Stimulated activated CD4-positive, alpha-beta T cell treated with anti-CD3 and anti-CD28 coated beads, Interleukin-4, amount 100 ng/mL, for 48 hours (primary cell): Measurements from ENCODE around the gene C5.
"Not testable (repeated sequence)": the region's sequence is repeated elsewhere in the genome, so short reads cannot be mapped to it uniquely, and the experiment has no call there.

ENCODE experiments used
- DNase-seq, 2 donors: peaks; one replicate each; pipeline ENCODE4 v3.0.0-alpha.2; 2020; ENCODE audit warnings: low read depth in 2 of 2

The C5 gene

DNA sequence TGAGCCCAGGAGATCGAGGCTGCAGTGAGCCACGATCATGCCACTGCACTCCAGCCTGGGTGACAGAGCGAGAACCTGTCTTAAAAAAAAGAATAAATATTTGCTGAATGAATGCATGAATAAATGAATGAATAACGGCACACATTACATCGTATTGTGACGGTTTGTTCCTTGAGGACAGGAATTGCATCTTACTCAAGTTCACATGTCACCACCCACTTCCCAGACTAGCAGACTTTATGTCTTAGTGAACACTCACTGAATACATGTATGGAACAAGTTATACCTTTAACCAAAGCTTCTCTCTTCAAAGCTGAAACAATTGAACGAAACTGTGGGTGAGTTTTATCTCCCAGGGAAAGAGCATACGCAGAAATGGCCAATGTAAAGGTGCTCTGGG is 70.3 kb downstream of the C5 start:
- no peak for DNase-seq

DNA sequence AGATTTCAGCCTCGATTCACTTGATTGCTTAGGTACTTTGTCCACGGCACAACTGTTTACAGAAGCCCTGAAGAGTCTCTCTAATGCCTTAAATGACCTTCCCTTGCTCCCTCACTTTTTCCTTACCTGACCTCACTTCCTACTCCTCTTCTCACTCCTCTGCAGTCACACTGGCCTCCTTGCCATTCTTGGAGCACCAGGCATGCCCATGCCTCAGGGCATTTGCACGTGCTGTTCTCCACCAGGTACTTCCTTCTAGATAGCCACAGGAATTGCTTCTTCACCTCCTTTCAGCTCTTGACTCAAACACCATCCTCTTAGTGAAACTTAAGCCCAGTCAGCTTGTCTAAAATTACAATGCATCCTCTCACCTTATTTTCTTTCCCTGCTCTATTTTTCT is 71.1 kb downstream of the C5 start:
- DNase-seq: no peak

DNA sequence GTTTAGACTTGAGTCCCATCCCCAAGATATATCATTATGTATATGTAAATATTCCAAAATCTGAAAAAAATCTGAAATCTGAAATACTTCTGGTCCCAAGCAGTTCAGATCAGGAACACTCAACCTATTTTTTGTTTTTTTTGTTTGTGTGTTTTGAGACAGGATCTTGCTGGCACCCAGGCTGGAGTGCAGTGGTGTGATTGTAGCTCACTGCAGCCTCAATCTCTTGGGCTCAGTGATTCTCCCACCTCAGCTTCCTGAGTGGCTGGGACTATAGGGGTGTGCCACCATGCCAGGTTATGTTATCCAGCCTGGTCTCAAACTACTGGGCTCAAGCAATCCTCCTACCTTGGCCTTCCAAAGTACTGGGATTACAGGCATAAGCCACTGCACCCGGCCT is 72.8 kb downstream of the C5 start:
- no peak for DNase-seq

DNA sequence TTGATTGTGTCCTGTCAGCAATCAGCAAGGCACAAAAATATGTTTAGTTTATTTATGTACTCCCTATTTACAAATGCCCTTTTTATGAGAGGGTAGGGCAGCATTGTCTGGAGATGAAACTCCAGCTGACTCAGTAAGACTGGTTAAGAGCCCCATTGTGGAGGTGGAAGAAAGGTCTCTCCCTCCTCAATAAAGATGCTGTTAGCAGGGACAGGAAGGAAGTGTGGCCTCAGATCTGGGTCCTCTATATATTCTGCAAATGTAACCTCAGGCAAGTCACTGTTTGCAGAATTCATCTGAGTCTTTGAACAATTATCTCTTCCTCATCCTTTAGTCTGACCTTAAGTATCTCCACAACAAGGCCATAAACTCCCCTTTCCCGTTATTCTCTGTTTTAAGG is 75.2 kb downstream of the C5 start:
- no peak for DNase-seq

DNA sequence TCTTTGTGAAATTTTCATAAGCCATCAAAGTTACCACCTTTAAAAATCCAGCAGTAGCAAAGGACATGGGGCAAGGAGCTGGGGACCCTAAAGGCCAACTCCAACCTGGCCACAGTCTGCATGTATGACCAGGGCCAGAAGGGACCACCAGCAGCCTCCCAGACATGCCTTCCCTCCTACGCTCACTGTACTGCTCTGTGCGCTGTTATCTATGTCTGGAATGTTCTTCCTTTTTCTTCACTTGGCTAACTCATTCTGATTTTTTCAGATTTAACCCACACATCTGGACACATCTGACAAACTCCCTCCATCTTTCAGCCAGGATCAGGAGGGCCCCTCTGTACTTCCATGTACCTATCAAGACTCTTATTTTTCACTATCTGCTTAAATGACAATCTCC is 75.9 kb downstream of the C5 start:
- no peak for DNase-seq

DNA sequence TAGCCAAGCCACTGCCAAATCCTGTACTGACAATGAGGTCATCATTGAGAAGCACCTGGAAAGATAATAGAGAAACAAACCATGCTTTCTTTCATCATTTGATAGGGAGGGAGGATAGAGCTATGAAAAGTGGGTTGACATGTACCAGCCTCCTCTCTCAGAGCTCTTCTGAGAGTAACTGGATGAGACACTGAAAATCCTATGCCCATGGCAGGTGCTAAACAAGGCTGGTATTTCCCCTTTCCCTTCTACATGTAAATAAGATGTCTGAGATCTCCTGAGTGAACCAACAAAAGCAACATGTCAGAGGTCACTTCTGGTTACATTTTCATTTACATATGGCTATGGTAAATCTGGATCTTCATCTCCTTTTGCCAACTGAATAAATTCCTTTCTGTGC is 78.1 kb downstream of the C5 start:
- no peak for DNase-seq

DNA sequence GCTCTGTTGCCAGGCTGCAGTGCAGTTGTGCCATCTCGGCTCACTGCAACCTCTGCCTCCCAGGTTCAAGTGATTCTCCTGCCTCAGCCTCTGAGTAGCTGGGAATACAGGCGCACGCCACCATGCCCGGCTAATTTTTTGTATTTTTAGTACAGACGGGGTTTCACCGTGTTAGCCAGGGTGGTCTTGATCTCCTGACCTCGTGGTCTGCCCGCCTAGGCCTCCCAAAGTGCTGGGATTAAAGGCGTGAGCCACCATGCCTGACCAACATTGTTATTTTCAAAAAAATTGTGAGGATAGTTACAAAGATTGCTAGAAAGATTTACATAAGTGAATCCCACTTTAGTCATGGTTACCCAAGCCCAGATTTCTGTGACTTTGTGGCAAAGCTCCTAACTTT is 78.6 kb downstream of the C5 start:
- not testable (repeated sequence) for DNase-seq

- DNase-seq: no peak
Measured at GRCh38 chr9:120970244-120970643, 79.8 kb downstream of the C5 start.

GRCh38 chr9:120966013-120966369 is 84.1 kb downstream of the C5 start:
- DNase-seq: no peak

DNA sequence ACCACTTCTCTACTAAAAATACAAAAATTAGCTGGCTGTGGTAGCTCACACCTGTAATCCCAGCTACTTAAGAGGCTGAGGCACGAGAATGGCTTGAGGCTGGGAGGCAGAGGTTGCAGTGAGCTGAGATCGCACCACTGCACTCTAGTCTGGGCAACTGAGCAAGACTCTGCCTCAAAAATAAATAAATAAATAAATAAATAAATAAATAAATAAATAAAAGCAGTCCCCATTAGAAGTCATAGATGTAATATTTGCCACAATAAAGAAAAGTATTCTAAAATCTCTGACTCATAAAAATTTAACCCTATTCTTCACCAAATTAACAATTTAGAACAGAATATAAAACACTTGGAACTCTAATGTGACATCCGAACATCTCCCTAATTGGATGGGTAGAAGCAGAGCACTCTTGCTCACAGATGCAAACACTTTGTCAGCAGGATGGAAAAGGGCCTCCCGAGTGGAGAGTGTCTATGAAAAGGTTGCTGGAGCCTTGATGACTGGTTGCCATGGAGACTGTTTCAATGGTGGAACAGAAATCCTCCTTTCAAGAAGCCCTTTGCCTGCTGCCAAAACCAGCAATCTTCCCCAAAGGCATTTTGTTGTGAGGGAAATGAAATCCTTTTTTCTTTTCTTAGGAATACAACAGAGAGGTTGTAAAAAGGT is 84.6 kb downstream of the C5 start:
- DNase-seq: no peak

GRCh38 chr9:120961936-120962335 is 88.1 kb downstream of the C5 start:
- no peak for DNase-seq

GRCh38 chr9:120960001-120960400 is 90.1 kb downstream of the C5 start:
- DNase-seq: no peak

DNA sequence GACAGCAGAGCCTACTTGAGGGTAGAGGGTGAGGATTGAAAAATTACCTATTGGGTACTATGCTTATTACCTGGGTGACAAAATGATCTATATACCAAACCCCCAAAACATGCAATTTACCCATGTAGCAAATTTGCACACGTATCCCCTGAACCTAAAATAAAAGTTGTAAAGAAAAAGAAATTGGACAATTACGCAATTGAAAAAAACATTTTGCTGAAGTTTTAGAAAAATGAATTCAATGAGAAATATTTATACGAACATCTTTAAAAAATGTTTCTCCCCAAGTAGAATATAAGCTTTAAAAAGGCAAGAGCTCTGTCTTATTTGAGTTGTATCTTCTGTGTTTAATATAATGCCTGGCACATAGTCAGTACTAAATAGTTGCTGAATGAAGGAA is 93.2 kb downstream of the C5 start:
- DNase-seq: no peak

DNA sequence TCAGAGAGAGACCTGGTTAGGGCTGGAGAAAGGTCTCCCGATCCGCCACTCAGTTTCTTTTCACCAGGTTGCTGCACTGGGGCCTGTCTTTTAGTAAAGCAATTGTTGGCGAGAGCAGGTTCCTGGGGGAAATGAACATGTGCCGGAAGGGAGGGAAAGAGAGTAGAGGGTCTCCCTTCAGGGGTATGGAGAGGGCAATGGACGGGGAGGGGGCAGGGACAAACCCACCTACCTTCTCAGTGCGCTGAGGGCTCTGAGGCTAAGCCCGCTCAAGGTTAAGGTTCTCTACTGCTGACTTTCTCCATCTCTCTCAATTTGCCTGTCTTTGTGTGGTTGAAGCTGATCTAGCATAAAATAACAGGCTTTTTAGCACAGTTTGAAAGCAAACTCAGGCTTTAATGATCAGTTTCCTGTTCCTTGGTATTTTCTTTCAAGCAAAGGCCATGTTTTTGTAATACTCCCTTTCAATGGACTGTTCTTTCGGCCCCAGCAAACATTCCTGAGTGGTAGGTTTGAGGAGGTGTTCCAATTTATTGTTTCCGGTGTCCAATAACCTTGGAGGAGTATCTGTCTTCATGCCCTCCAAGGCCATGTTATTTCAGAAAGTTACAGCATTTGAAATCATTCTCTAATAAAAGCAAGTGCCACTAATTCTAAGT is 98.0 kb downstream of the C5 start:
- no peak for DNase-seq

- DNase-seq: no peak
Measured at GRCh38 chr9:120950421-120951388, 99.4 kb downstream of the C5 start.

GRCh38 chr9:120949290-120949689 is 100.8 kb downstream of the C5 start:
- DNase-seq: no peak

DNA sequence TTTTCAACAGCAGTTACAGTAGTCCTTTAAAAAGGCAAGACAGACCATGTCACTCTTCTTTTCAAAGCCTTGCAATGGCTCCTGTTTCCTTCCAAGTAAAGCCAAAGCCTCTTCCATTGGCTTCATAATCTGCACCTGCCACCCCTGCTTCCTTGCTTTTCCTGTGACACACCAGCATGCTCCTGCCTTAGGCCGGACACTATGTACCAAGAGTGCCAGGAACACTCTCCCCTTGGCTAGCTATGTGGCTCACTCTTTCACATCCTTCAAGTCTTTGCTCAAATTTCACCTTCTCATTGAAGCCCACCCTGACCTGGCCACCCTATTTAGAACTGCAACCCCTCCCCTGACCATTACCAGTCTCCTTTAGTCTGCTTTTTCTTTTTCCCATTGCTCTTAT is 101.3 kb downstream of the C5 start:
- DNase-seq: no peak

DNA sequence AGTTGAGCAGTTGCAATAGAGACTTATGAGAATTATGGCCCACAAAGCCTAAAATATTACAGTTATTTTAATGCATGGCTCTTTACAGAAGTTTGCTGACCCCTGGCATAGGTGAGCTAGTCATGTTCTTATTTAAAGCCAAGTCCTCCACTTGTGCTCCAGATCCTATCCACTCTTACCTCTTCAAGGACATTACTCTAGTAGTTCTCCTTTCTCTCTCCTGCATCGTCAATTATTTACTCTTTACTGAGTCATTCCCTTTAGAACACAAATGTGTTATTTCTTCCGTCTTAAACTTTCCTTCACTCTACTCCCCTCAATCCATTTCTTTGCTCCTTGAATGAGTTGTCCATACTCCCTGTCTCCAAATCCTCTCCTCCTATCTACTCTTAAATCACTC is 102.9 kb downstream of the C5 start:
- no peak for DNase-seq

DNA sequence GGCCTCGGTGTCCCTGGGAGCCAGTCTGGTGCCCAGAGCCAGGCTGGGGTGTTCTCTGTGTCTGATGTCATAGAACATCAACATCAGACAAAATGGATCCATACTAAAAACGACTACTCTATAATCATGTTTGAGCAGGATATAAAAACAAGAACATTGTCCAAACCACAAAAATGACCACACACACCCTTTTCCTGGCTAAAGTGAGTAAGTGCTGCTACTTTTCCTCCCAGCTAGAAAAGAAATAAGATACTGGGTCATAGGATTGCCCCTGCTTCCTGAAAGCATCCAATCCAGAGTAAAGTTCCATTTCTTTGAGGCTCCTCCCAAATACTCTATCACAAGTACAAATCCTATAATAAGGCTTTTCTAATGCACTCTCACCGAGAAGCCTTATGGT is 103.8 kb downstream of the C5 start:
- DNase-seq: no peak

DNA sequence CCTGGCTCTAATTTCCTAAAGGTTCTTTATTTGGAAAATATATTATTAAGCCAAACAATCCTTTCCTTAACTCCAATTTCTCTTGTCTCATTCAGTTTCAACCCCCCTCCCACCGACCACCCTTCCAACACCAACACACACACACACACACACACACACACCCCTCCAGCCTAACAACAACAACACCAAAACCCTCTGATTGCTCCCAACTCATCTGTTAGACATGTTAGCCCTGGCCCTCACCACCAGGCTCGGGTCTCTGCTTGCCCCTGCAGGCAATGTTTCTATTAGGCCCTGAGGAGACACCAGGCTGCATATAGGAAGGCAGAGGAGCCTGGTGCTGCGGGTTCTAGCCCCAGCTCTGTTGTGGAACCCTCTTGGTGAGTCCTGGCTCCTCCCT is 105.1 kb downstream of the C5 start:
- DNase-seq: no peak

DNA sequence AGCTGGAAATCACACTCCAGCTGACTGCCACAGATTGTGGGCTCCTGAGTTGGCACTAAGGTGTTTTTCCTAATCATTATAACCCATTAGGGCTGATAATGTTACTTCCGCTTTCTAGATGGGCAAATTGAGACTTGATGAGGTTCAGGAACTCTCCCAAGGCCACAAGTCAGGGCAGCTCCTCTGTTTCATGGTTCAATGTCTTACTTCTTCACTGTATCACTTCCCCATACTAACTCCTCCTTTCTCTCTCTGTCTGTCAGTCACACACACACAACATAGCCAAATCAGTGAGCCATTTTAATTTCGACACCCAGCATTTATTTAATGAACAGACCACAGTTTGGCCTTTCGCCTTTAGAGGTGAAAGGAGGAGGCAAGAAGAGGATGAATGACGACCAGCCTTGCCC is 105.6 kb downstream of the C5 start:
- DNase-seq: no peak

- DNase-seq: no peak
Measured at GRCh38 chr9:120942186-120943001, 107.7 kb downstream of the C5 start.
